IMR-90 (cell line): ENCODE results near the gene IFIT2. TPM values are rescaled to one million over a fixed set of nuclear protein-coding genes. Genes with fewer than 3 reads are reported as not detected.
"Not testable (repeated sequence)": the region's sequence is repeated elsewhere in the genome, so short reads cannot be mapped to it uniquely, and the experiment has no call there.

ENCODE experiments used
- ATAC-seq: fragments of 200-7000 bp; cut with Tn5 transposase; 2 replicates; pipeline ENCODE4 v1.9.1; 2020; ENCODE audit warnings: low read depth, mild to moderate bottlenecking, moderate library complexity
- BruUV-seq: library from RNA; stranded (reverse); fragments of 400-500 nt; replicated peaks from 2 replicates; lab custom pipeline; 2021; lab: Mats Ljungman, UMichigan
- CTCF ChIA-PET: fragments of 300-600 bp; formaldehyde crosslinking; extraction: SDS; loops from one replicate; lab custom pipeline; 2021; ENCODE audit warnings: antibody characterized with exemption; lab: Yijun Ruan, JAX
- POLR2A ChIA-PET: fragments of 300-600 bp; sonication (Branson Sonifier 250); formaldehyde crosslinking; loops from one replicate; lab custom pipeline; 2022; ENCODE audit warnings: antibody characterized with exemption; ENCODE audit not compliant: unreplicated experiment; lab: Charles Lee
- DNase-seq: peaks from one replicate; pipeline ENCODE4 v3.0.0; 2013
- H2AFZ ChIP-seq: replicated peaks from 2 replicates; pipeline ENCODE3; 2013; ENCODE audit warnings: low read length, mild to moderate bottlenecking; ENCODE audit not compliant: poor library complexity
- H2AK5ac ChIP-seq: 2 replicates; pipeline ENCODE4 v1.6.1; 2013; ENCODE audit warnings: low read depth, low read length, inconsistent platforms
- H2AK9ac ChIP-seq: replicated peaks from 2 replicates; pipeline ENCODE3; 2013; ENCODE audit warnings: mild to moderate bottlenecking, low read depth, low read length, moderate library complexity; ENCODE audit not compliant: poor library complexity
- H2BK120ac ChIP-seq: 2 replicates; pipeline ENCODE4 v1.6.1; 2013; ENCODE audit warnings: low read depth, low read length, inconsistent platforms
- H2BK15ac ChIP-seq: 3 replicates; pipeline ENCODE4 v1.6.1; 2013; ENCODE audit warnings: low read depth, low read length, inconsistent platforms
- H2BK20ac ChIP-seq: 2 replicates; pipeline ENCODE4 v1.6.1; 2013; ENCODE audit warnings: low read depth, mild to moderate bottlenecking, inconsistent platforms, low read length, moderate library complexity
- H2BK5ac ChIP-seq: 2 replicates; pipeline ENCODE4 v1.6.1; 2013; ENCODE audit warnings: mild to moderate bottlenecking, low read depth, low read length, inconsistent platforms; ENCODE audit not compliant: poor library complexity, severe bottlenecking
- H3K14ac ChIP-seq: replicated peaks from 2 replicates; pipeline ENCODE4 v1.6.1; 2013; ENCODE audit warnings: low read depth, low read length, inconsistent platforms
- H3K18ac ChIP-seq: 2 replicates; pipeline ENCODE4 v1.6.1; 2013; ENCODE audit warnings: low read depth, low read length, control low read depth
- H3K23ac ChIP-seq: 2 replicates; pipeline ENCODE4 v1.6.1; 2013; ENCODE audit warnings: low read depth, low read length, inconsistent platforms
- H3K27ac ChIP-seq: 2 replicates; pipeline ENCODE4 v1.5.1; 2013; ENCODE audit warnings: mild to moderate bottlenecking, control low read depth, low read length; ENCODE audit not compliant: insufficient read depth
- H3K27me3 ChIP-seq: 2 replicates; pipeline ENCODE4 v1.6.1; 2013; ENCODE audit warnings: low read length; ENCODE audit not compliant: control insufficient read depth, insufficient read depth
- H3K36me3 ChIP-seq: 2 replicates; pipeline ENCODE4 v1.6.1; 2013; ENCODE audit warnings: low read length, mixed read lengths; ENCODE audit not compliant: control insufficient read depth, insufficient read depth
- H3K4ac ChIP-seq: 2 replicates; pipeline ENCODE4 v1.6.1; 2013; ENCODE audit warnings: low read depth, low read length, inconsistent platforms
- H3K4me1 ChIP-seq: 2 replicates; pipeline ENCODE4 v1.6.1; 2013; ENCODE audit warnings: low read length, mixed read lengths; ENCODE audit not compliant: control insufficient read depth, insufficient read depth
- H3K4me2 ChIP-seq: 2 replicates; pipeline ENCODE4 v1.6.1; 2013; ENCODE audit warnings: low read depth, mild to moderate bottlenecking, control low read depth, low read length, moderate library complexity
- H3K4me3 ChIP-seq: 2 replicates; pipeline ENCODE4 v1.5.1; 2013; ENCODE audit warnings: low read depth, mild to moderate bottlenecking, control low read depth, low read length, moderate library complexity; ENCODE audit not compliant: insufficient read depth
- H3K56ac ChIP-seq: 2 replicates; pipeline ENCODE4 v1.6.1; 2013; ENCODE audit warnings: low read length, inconsistent platforms; ENCODE audit not compliant: insufficient read depth; ENCODE audit errors: extremely low read depth
- H3K79me1 ChIP-seq, 2 experiments: 2 replicates each; pipeline ENCODE4 v1.6.1; 2013; ENCODE audit warnings: low read length in 2 of 2, inconsistent platforms in 1 of 2, low read depth in 1 of 2
- H3K9ac ChIP-seq: 2 replicates; pipeline ENCODE4 v1.6.1; 2013; ENCODE audit warnings: low read depth, low read length, control low read depth
- H3K9me1 ChIP-seq: 2 replicates; pipeline ENCODE4 v1.6.1; 2013; ENCODE audit warnings: low read length, inconsistent platforms; ENCODE audit not compliant: insufficient read depth
- H3K9me3 ChIP-seq: 2 replicates; pipeline ENCODE4 v1.6.1; 2013; ENCODE audit warnings: low read length; ENCODE audit not compliant: control insufficient read depth, insufficient read depth
- H4K20me1 ChIP-seq: 2 replicates; pipeline ENCODE4 v1.6.1; 2013; ENCODE audit warnings: low read length, inconsistent platforms; ENCODE audit not compliant: insufficient read depth
- H4K5ac ChIP-seq: 2 replicates; pipeline ENCODE4 v1.6.1; 2013; ENCODE audit warnings: mild to moderate bottlenecking, low read depth, low read length, control low read depth
- H4K8ac ChIP-seq, 2 experiments: 2 replicates each; pipeline ENCODE4 v1.6.1; 2013; ENCODE audit warnings: low read depth in 2 of 2, low read length in 2 of 2, control low read depth in 1 of 2, inconsistent platforms in 1 of 2
- H4K91ac ChIP-seq: 2 replicates; pipeline ENCODE4 v1.6.1; 2013; ENCODE audit warnings: low read depth, low read length, inconsistent platforms; ENCODE audit not compliant: insufficient read depth
- WGBS, 2 experiments: methylation state at CpG; one replicate each; pipeline versions ENCODE4 v1.1.5 to v1.1.7; 2013; ENCODE audit warnings: missing lambda C conversion rate in 2 of 2; ENCODE audit not compliant: insufficient read length in 1 of 2; ENCODE audit errors: extremely low coverage in 2 of 2; 5-methylcytosine and 5-hydroxymethylcytosine counted together
- dilution Hi-C: fragments of 300-500 bp; cut with HindIII; formaldehyde crosslinking; loops from one replicate; pipeline ENCODE4 v1.14.3; 2018; ENCODE audit warnings: low sequenced_read_pairs; ENCODE audit not compliant: unreplicated experiment
- in situ Hi-C: fragments of 300-500 bp; cut with MboI; formaldehyde crosslinking; loops from 3 replicates; pipeline ENCODE4 v1.14.3; 2019; ENCODE audit warnings: low sequenced_read_pairs, inconsistent platforms, mixed read lengths
- intact Hi-C: fragments of 100-400 bp; cut with micrococcal nuclease; formaldehyde crosslinking; loops from 2 replicates; pipeline ENCODE4 v1.10.0; 2022
- polyA plus RNA-seq, 3 experiments: library from polyadenylated mRNA; depleted of rRNA; stranded (reverse); fragments of >200 nt; gene quantifications; 2 replicates each; pipeline ENCODE4 v1.2.3, GENCODE V29; 2012; ENCODE audit warnings: low replicate concordance in 1 of 3
- total RNA-seq: library from RNA; depleted of rRNA; stranded (reverse); fragments of >200 nt; gene quantifications from 2 replicates; pipeline ENCODE4 v1.2.3, GENCODE V29; 2012

IFIT2 gene
- total and polyA plus RNA-seq, 2 of the 4 experiments (the other 2 are of a cell fraction), result 1.1 to 2.2 TPM

DNA sequence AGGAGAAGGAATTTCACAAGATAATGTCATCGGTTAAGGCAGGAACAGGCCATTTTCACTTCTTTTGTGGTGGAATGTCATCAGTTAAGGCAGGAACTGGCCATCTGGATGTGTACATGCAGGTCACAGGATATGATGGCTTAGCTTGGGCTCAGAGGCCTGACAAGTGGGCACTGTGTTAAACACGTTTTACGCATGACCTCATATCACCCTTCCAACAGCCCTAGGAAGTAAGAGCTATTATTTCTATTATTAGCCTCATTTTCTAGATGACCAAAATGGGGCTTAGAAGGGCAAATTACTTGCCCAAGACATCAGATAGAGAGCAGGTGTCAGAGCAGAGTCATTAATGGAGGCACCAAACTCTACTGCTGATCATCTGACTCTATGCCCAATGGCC, 28.2 kb downstream of the IFIT2 start:
- H2AK5ac ChIP-seq, in situ Hi-C loops, H3K4ac ChIP-seq, H3K23ac ChIP-seq, H2AFZ ChIP-seq, BruUV-seq, H3K14ac ChIP-seq, DNase-seq, H3K4me2 ChIP-seq, H4K20me1 ChIP-seq, H4K8ac ChIP-seq, H3K9me1 ChIP-seq, ATAC-seq, H3K9ac ChIP-seq, H3K9me3 ChIP-seq, H3K18ac ChIP-seq, H2BK20ac ChIP-seq, H4K91ac ChIP-seq, H3K27ac ChIP-seq, H2BK120ac ChIP-seq, H2AK9ac ChIP-seq, intact Hi-C loops, CTCF ChIA-PET, H2BK15ac ChIP-seq, H3K36me3 ChIP-seq, H4K5ac ChIP-seq, H3K56ac ChIP-seq, POLR2A ChIA-PET, H3K27me3 ChIP-seq, H2BK5ac ChIP-seq, dilution Hi-C loops, H3K4me3 ChIP-seq: not testable (repeated sequence)
- Histone ChIP-seq H3K4me1 (peaks cover 15% of the 10 kb centered on the region), H3K79me1 (peaks cover 15 to 28% of the 10 kb centered on the region in 2 experiments)
- WGBS, 2 experiments, result no CpG with 5 or more reads among the region's 3 CpGs
